Hypothalamus (tissue), 51 donors: Measurements from ENCODE around the gene PPDPF.

Source experiments
- DNase-seq, 51 donors: peaks; one replicate each; lab custom pipeline; 2025; lab: John Stamatoyannopoulos, UW

The PPDPF gene

DNA sequence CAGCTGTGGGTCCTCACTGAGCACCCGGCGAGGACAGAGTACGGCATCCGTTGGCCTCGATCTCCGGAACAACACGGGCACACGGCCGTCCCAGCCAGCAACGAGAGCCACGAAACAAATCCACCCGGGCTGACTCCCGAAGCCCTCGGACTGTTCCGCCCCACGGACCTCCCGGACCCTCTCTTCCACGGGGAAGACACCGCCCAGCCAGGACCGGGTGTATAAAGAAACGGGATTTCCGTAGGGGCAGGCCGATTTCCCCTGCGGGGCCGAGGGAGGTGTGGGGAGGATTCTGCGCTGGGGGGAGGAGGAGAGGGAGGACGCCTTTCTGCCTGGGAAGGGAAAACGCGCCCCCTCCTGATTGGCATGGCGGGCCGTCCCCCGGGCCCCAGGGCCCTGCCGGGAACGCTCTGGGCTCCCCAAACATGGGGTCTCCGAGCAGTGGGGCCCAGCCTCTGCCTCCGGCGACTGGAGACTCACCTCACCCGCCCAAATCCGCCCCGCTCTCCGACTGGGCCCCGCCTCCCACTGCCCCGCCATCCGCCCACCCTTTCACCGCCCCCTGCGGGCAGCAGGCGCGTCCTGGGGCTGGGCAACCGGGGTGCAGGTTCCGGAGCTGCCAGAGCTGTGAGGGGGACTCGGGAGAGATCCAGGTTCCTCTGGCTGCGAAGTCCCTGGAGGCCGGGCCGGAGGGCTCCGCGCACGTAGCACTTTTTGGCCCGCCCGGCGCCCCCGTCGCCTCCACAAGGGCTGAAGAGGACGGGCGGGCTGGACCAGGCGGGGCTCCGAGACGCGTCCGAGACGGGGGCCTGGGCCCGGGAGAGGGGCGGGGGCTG lies 679 bp upstream of the PPDPF start:
- peak in 21 of 51 donors; percentile 38 to 90 (median 64) for DNase-seq

DNA sequence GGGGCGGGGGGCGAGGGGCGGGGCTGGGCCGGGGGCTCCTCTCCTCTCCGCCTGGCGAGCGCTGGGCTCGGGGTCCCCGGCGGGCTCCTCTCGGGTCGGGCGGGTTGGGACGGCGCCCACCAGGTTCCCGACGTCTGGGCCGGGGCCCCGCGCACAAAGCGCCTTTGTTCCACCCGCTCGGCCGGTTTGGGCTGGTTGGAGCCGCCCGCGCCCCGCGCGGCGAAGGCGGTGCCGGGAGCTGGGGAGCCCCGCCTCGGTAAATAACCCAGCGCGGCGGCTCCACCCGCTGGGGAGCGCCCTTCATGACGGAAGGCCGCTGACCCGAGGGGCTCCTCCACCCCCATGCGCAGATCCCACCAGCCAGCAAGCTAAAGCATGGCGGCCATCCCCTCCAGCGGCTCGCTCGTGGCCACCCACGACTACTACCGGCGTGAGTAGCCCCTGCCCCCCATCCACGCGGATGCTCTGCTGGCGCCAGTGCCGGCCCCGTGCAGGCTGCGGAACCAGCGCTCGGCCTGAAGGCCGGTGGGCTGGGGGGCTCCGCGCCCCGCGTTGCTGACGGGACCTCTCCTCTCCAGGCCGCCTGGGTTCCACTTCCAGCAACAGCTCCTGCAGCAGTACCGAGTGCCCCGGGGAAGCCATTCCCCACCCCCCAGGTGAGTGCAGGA lies 503 bp downstream of the PPDPF start:
- peak in 47 of 51 donors; percentile 20 to 86 (median 62) for DNase-seq

DNA sequence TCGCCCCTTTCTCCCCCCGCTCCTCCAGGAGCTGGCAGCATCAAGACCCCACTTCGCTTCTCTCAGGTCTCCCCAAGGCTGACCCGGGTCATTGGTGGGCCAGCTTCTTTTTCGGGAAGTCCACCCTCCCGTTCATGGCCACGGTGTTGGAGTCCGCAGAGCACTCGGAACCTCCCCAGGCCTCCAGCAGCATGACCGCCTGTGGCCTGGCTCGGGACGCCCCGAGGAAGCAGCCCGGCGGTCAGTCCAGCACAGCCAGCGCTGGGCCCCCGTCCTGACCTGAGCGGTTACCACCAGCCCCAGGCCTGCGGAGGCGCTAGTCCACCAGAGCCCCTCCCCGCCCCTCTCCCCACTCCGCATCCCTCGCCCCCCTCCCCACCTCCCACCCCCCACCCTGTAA lies 1.0 kb downstream of the PPDPF start:
- no peak for DNase-seq

DNA sequence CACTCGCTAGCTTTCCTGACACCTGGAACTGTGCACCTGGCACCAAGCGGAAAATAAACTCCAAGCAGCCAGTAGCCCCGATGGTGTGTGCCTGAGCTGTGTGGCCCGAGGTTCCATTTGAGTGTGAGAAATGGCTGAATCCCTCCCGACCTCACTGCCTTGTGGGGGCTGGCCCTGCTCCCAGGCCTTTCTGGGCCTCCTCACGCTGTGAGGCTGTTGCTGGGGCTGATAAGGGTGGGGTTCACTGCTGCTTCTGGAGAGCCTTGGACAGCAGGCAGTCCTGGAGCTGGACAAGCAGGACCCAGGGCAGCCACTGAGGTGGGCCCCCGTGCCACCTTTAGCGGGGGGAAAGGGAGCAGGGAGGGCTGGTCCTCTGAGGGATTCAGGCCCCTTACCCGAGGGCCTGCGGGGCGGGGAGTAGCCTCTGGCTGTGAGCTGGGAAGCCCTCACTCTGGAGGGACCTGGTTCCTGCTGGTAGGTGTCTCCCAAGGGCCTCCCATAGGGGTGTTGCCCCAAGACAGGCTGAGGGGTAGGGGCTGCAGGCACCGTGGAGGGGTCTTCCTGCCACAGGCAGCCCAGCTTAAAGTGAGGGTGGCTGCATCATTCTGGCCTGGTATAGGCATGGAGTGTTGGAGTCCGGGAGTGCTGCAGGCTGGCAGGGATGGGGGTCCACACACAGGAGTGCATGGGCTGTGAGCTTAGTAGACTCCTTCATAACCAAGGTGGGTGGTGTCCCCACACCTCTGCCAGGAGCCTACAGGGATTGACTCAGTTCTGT lies 1.7 kb downstream of the PPDPF start:
- DNase-seq: no peak

DNA sequence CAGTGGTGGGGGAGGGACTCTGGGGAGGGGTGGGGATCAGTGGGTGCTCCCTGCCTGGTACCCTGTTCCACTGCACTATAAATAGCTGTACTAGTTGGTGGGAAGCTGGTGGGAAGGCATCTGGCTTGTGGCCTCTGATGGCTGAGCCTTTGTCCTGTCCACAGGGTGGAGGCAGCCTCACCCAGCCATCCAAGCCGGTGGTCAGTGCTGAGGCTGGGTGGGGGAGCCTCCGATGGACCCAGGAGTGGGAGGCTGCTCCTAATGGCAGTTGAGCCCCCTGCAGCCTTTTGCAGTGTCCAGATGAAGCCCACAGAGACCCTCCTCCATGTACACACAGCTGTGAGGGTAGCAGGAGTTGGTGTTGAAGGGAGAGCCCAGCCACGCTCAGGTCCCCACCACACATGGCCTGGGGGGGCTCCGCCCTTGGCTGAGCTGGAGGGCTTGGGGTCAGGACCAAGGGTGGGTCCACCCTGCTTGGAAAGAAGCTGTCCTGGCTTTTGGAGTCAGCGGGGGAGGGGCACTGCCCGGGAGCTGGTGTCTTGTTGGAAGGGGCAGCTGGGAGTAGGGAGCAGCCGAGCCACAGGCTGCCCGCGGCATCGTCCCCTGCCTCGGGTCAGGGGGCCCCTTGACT lies 2.5 kb downstream of the PPDPF start:
- no peak for DNase-seq

DNA sequence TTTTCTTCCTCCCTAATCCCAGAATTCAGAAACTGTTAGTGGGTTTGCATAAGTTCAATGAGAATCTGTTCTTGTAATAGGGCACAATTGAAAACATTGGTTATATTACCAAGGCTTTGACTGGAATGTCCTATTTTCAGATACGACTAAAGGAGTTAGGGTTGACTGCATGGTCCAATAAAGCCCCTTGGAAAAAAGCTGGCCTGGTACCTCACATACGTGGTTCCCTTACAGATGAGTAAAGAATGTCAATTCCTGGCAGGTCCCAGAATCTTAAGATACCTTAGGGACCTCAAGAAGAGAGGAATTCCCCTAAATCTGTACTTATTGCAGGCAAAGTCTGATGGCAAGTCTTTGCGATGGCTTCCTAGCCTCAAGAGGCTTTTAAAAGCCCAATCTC lies 4.6 kb downstream of the PPDPF start:
- DNase-seq: no peak

DNA sequence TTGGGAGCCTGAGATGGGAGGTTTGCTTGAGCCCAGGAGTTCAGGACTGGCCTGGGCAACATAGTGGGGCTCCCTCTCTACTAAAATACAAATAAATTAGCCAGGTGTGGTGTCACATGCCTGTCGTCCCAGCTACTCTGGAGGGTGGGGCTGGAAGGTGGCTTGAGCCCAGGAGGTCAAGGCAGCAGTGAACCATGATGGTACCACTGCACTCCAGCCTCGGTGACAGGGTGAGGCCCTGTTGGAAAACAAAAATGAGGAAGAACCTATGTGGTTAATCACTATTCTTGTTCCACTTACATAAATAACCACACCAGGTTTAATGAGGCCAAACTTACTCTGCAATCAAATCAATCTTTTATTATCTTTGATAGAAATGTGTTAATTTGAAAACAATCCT lies 5.4 kb downstream of the PPDPF start:
- DNase-seq: no peak

DNA sequence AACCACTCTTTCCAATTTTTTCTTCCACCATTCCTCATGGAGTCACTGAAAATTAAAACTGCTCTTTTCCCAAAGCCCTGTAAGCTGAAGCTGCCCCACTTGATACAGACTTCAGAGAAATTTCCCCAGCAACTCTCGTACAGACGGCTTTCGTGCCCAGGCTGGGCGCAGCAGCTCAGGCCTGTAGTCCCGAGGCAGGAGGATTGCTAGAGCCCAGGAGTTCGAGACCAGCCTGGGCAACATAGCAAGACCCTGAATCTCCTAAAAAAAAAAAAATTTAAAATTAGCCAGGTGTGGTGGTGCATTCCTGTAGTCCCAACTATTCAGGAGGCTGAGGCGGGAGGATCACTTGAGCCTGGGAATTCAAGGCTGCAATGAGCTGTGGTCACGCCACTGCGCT lies 6.6 kb downstream of the PPDPF start:
- DNase-seq: no peak

DNA sequence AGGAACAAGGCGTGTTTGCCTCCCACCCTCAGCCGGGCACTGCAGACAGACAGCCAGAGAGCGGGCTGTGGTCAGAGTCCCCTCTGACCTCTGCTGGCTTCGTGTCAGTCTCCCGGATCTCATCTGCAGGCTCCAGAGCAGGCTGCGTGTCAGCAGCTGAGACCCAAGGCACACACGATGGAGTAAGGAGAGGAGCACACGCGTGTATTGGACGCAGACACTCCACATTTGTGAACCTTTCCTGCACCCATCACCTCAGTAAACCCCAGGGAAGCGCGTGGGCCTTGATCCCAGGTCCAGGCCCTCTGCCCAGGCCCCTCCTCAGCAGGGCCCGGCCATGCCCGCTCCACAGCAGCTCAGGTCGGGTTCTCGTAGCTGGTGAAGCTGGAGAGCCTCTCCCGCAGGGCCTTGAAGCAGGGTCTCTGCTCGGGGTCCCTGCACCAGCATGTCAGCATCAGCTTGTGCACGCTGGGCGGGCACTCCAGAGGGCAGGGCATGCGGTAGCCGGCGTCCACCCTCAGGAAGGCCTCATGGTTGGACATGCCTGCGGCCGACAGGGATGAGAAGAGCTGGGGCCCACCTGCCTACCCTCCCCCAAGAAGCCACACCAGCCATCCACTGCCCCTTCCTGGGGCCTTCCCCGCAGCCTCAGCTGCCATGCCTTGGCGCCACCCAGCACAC lies 8.8 kb downstream of the PPDPF start:
- no peak for DNase-seq

DNA sequence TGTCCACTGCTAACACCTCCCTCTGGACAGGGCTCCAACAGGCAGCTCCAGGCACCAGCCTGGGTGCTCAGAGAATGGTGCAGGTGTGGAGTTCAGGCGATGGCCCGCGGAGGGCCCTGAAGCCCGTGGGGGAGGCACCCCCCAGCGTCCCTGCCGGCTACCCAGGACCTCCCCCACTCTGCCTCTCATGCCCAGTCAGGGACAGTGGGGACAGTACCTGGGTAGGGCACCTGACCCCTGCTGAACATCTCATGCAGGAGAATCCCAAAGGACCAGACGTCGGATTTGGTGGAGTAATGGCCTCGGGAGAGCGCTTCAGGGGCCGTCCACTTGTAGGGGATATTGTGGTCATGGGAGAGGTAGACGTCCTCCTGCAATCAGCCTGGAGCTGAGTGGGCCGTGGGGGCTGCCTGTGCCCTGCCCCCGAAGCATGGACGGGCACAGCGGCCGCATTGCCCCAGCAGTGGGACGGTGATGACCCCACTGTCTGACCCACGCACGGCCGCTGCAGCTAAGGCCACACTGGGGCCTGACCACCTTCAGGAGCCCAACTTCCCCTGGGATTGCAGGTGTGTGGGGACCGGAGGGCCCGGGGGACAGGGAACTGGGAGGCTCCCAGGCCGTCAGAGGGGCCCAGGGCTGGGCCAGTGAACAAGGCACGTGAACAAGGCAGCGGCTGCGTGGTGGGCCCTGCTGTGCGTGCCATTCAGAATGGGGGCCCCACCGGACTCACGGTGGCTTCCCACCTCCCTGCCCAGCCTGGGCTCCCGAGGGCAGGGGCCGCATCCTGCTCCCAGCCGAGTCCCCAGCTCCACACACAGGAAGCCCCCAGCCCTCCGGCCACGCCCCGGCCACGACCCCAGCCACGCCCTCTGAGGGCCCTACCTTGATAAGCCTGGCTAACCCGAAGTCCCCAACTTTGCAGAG lies 9.6 kb downstream of the PPDPF start:
- DNase-seq: no peak

DNA sequence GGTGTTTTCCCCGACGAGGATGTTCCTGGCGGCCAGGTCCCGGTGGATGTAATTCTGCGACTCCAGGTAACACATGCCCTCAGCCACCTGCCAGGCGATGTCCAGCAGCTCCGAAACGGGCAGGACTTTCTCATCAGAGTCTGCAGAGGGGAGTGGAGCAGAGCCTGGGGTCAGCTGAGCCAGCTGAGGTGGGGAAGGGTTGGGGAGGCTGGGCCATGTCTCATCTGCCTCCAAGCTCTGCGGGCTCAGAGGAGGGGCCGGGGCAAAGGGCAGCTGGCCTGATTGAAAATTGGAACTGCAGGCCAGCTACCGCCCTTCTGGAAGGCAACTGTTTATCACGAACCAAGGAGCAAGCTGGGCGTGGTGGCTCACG lies 10.2 kb downstream of the PPDPF start:
- DNase-seq: no peak

DNA sequence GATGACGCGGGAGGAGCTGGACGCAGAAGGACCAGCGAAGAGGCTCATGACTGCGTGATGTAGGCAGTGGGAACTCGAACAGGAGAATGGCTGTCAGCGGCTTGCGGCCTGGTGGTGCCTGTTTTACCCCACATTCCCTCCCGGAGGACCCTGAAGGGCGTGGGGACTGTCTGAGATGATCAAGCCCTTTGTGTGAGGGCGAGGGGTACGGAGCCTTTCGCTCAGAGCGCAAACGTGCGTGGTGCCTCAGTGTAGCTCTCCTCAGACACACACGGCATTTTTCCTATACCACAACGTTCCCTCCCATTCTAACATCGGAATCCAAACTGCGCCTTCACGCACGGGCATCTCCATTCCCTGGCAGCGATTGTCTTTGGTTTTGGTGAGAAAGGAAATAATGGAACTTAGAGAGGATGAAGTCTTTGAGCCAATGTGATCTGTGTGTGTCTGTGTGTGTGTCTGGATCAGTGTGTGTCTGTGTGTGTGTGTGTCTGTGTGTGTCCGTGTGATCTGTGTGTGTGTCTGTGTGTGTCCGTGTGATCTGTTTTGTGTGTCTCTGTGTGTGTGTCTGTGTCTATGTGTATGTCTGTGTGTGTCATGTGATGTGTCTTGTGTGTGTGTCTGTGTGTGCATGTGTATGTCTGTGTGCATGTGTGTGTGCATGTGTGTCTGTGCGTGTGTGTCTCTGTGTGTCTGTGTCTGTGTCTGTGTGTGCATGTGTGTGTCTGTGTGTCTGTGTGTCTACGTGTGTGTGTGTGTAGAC lies 11.3 kb downstream of the PPDPF start:
- no peak for DNase-seq

DNA sequence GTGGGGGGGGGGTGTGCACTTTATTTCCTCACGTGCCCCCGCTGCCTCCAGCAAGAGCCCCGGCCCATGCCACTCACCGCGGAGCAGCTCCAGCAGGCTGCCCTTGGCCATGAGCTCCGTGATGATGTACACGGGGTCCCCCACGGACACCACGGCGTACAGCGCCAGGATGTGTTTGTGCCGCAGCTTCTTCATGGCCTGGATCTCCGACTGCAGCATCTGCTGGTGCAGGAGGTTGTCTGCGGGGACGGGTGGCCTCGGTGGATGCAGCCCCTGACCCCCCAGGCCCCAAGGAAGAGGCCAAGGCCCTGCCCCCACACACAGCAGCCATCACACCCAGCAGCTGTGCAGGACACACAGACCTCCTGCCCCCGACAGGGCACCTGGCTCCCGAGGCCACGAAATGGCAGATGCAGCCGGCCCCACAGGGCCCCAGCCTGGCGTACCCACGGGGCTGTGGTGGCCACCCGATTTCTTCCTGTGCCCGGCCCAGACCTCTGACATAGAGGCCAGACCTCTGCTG lies 11.9 kb downstream of the PPDPF start:
- DNase-seq: no peak

DNA sequence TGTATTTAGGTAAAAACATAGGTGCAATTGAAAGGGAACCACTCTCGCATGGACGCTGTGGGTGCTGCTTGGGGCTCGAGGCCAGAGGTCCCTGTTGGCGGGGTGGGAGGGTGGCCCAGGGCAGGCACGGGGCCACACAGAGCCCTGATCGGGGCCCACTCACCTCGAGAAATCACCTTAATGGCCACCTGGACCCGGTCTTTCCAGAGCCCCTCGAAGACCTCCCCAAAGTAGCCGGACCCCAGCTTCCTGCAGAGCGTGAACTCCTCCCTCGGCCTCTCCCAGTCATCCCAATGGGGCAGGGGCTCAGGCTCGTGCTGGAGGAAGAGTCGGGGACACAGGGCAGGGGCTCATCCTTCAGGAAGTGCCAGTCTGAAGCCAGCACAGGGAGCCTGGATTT lies 12.8 kb downstream of the PPDPF start:
- no peak for DNase-seq

DNA sequence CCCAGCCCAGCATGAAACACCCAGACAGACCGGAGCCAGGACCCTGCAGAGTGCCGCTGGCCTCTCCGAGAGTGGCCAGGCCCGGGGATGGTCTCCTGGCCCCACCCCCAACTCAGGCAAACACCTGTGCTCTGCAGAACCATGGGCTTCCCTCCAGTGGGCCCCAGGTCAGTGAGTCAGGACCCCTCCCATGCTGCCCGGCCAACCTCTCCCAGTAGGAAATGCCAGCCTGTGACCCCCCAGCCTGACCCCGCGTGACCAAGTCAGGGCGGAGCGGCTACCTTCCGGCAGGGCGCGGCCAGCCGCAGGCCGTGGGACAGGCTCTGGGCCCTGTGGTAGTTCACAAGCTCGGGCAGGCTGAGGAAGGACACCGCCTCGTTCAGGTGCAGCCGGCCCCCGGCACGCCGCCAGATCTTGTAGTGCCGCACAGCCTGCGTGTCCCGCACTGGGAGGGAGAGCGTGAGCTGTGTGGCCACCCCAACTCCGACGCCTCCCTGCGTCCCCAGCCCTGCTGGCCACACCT lies 13.4 kb downstream of the PPDPF start:
- DNase-seq: no peak

DNA sequence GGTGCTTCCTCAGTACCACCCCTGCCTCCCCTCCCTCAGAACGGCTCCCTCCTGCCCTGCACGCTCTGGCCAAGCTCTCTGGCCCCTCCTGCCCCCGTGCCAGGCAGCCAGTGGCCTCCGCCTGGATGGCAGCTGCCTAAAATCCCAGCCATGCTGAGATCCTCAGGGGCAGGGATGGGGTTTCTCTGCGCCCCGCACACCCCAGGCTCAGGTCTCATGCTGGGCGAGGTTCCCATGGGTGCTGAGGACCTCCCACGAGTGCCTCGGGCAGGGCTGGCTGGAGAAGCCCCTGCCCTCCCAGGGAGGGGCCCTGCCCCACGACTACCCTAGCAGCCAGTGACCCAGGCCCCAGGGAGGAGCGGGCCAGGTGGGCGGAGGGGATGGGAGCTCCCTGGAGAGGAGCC lies 13.9 kb downstream of the PPDPF start:
- DNase-seq: no peak

DNA sequence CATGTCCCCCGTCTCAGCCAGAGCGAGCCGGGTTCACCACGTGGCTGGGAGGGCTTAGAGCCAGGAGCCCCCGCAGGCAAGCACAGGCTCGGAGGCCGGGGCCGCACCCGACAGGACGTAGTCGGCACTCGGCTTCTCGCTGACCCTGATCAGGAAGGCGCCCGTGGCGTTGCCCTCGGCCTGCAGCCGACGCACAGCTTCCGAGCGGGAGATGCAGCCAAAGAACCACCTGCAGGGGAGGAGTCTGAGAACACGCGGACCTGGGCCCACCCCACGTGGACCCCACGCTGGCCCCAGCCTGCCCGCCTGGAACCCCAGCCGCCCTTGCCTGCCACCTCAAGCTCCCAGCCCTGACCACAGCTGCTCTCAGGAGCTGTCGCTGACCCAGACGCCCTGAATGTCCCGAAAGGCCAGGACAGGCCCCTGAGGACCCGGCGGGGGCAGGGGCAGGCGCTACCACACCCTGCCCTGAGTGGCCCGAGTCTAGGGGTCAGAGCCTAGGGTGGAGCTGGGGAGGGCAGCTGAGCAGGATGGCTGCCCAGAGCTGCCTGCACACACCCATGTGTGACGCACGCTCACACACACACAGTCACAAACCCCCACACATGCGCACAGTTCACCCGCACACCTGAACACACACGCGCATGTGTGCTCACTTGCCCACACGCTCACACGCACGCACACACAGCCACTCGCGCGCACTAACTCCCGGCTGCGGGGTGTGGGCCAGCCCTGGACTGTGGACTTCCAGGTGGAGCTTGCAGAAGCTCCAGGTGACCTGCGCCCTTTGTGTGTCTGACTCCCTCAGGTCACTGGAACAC lies 14.5 kb downstream of the PPDPF start:
- DNase-seq: no peak
